A549 treated with GW870086 at 1 μM for 4 hours (cell line): ENCODE results near the gene GLCE. TPM values are rescaled to one million over a fixed set of nuclear protein-coding genes. Genes with fewer than 3 reads are reported as not detected.

Experiments
- total RNA-seq: library from RNA; stranded (reverse); fragments of 200-300 nt; extraction: Qiagen RNA extraction; gene quantifications from 5 replicates; pipeline ENCODE4 v1.2.3, GENCODE V29; 2022; ENCODE audit warnings: low read depth

Gene GLCE
- 17.5 to 21.0 TPM (median 18.4 TPM) in 5 replicates for total RNA-seq

DNA sequence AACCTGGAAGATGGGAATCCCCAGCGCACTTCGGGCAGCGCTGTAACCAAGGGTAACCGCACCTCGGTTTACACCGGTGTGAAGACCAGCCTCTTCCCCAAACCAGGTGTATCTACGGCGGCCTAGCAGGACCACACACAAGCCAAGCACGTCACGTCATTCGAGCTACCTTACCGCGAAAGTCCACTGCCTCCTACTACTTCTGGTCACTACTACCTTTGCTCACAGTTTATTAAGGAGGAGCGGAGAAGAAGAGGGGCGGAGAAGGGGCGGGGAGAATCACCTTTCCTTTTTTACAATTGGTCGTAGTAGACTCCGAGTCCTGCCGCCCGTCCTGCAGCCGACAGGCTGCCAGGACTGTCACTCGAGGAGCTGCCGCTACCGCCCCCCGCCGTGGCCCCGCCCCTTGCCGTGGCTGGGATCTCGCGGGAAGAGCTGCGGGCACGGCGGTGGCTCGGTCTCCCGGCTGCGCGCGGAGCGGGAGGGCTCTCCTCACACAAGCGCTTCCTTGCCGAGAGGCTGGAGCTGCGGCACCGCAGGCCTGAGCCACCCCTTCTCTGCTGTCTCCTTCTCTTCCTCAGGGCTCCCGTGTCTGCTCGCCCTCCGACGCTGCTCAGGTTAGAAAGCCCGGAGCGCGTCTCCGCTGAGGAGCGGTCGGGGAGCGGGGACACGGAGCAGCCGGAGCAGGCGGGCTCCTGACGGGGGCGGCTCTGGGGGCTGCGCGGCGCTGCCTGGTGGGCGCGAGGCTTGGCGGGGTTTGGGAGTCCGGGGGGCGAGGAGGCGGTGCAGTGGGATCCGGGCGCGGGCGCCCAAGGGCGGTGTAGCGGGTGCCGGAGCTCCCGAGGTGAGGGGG, at the start of gene GLCE:
TSS of gene GLCE (plus strand) at position 495 of the 853 bp plus-strand sequence. CDS start 95,172 bp downstream, outside the sequence.

DNA sequence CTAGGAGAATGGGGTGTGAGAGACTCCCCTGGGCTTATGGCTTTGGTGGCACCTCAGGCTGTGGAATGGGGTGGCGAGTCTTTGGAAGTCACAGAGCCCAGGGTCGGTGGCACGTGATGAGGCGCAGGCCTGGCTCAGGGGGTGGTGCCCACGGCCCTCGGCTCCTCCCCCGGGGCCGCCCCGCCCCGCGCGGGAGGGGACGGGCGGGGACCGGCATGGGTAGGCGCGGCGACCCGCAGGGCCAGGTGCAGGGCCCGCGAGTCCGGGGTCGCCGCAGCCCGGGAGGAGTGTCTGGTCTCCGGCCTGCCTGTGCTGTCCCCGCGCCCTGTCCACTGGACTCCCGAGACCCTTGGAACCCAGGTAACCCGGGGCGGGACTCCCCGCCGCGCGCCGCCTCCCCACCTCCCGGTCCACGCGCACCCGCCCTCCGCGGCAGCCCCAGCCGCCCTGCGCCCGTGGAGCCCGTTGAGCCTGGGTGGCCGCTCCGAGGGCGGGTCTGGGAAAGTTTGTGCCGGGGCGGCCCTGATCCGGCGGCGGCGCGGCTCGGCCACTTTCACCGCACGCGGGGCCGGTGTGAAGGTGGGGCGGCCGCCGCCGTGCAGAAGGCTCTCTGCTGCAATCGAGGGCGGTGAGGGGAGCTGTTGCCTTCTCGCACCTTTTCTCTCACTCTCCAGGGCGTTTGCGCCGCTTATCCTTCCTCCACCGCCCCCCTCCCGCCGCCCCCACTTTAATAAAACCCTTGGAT, 138.4 kb downstream of the GLCE start, which contains the start of gene PAQR5:
TSS of gene PAQR5 (plus strand) at position 216 of the 745 bp plus-strand sequence. CDS start 61,169 bp downstream, outside the sequence.

Other genes starting within 250 kb of the GLCE start
- gene SPESP1, start 230.1 kb upstream of the GLCE start, total RNA-seq, result not detected in 5 replicates
- 0.14 to 0.37 TPM (median 0.22 TPM) in 5 replicates for gene NOX5, start 145.9 kb upstream of the GLCE start, total RNA-seq
- gene PAQR5, start 138.3 kb downstream of the GLCE start, total RNA-seq, result 88.0 to 124 TPM (median 110 TPM) in 5 replicates